ENCODE results near the gene ZNF264.

DNA sequence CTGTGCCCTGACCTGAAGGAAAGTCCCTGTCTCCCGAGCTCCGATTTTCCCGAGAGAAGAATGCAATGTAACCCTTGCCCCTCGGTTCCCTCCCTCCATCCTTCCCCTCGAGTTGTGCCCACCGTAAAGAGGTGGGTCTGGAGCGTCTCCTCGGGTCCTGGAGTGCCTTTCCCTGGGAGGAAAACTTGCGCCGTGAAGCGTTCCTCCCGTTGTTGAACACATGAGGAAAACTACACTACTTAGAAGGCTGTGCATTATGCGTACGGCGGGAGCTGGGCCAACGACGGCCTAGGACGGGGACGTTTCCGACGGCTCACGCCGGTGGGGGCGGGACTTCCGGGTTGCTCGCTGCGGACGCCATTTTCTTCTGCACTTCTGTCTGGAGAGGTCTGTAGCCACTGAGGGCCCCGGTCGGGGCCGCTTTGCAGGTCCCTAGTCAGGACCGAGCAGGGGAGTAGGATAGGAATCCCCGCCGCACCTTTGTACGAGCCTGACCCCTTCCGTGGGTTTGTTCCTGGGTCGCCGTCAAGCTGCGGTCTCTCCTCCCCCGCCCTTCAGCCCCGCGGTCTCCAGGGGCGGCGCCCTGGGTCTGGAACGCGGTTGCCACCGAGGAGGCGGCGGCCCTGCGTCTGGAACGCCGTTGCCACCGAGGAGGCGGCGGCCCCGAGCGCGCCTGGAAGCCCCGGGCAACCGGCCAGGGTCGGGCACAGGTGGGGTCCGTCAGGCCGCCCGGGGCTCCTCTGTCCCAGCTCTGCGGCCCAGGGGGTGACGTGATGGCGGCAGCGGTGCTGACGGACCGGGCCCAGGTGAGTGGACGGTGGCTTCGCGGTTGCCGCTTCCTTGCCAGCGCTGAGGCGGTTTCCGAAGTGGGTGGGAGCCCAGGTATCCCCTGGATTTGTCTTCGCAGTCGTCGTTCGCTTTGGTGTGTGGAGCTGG, at the start of gene ZNF264:
- TF ChIP-seq CTCF (IDR thresholded peaks at IDR 0.05; ENCODE audit: borderline replicate concordance, extremely low read depth, low read length, poor library complexity, severe bottlenecking) (peak; percentile 33), EZH2 (IDR thresholded peaks at IDR 0.05; ENCODE audit: borderline replicate concordance, low read depth, low read length, severe bottlenecking) (no peak)

Measured in DND-41 (cell line).